Suprapubic skin (tissue), 4 donors: ENCODE results near the gene MEX3A.

Experiments
- POLR2A ChIP-seq, 2 donors: fragments of 450-650 bp; IDR thresholded peaks; one replicate each; pipeline ENCODE4 v1.6.1; 2017; ENCODE audit warnings: antibody characterized with exemption in 2 of 2, mild to moderate bottlenecking in 2 of 2, moderate library complexity in 2 of 2
- POLR2AphosphoS5 ChIP-seq, 3 donors: sonication (generic); formaldehyde crosslinking; IDR thresholded peaks; one replicate each; pipeline ENCODE4 v1.6.1; 2017; ENCODE audit warnings: antibody characterized with exemption in 3 of 3
- TF ChIP-seq, protein P1 (sequence below), 2 donors: fragments of 200-600 bp in 1 of 2; fragments of 450-650 bp in 1 of 2; sonication (generic) in 1 of 2; IDR thresholded peaks; one replicate each; pipeline ENCODE4 v1.5.1; 2016 to 2019; ENCODE audit warnings: antibody characterized with exemption in 2 of 2, mild to moderate bottlenecking in 1 of 2, moderate library complexity in 1 of 2

DNA sequence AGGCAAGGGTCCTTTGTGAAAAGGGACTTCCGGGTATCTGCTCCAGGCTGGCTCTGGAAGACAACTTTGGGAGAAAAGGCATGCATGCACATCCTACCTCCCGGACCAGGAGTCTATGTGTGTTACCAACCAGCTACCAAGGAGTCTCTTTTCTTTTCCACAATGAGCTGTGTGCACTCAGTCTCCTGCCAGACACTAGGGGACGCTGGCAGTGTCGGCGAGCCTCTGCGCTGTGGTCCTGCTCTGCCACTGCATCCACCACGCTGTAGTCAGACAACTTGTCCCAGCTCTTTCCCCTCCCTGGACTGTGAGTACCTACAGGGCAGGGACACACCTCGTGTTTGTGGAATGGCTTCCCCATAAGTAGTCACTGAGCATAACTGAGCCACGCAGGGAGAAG lies 56.4 kb downstream of the MEX3A start:
- TF ChIP-seq, protein P1, sequence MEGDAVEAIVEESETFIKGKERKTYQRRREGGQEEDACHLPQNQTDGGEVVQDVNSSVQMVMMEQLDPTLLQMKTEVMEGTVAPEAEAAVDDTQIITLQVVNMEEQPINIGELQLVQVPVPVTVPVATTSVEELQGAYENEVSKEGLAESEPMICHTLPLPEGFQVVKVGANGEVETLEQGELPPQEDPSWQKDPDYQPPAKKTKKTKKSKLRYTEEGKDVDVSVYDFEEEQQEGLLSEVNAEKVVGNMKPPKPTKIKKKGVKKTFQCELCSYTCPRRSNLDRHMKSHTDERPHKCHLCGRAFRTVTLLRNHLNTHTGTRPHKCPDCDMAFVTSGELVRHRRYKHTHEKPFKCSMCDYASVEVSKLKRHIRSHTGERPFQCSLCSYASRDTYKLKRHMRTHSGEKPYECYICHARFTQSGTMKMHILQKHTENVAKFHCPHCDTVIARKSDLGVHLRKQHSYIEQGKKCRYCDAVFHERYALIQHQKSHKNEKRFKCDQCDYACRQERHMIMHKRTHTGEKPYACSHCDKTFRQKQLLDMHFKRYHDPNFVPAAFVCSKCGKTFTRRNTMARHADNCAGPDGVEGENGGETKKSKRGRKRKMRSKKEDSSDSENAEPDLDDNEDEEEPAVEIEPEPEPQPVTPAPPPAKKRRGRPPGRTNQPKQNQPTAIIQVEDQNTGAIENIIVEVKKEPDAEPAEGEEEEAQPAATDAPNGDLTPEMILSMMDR (IDR thresholded peaks at IDR 0.05): peak; percentile 16 to 22
- TF ChIP-seq POLR2AphosphoS5 (IDR thresholded peaks at IDR 0.05) (no peak), POLR2A (IDR thresholded peaks at IDR 0.05) (no peak)
